Activated CD4-positive, alpha-beta T cell treated with anti-CD3 and anti-CD28 coated beads for 1 hour (primary cell): ENCODE measurements around the gene NALF2.

Source experiments
- DNase-seq: peaks from one replicate; pipeline ENCODE4 v3.0.0-alpha.2; 2020

NALF2 gene

DNA sequence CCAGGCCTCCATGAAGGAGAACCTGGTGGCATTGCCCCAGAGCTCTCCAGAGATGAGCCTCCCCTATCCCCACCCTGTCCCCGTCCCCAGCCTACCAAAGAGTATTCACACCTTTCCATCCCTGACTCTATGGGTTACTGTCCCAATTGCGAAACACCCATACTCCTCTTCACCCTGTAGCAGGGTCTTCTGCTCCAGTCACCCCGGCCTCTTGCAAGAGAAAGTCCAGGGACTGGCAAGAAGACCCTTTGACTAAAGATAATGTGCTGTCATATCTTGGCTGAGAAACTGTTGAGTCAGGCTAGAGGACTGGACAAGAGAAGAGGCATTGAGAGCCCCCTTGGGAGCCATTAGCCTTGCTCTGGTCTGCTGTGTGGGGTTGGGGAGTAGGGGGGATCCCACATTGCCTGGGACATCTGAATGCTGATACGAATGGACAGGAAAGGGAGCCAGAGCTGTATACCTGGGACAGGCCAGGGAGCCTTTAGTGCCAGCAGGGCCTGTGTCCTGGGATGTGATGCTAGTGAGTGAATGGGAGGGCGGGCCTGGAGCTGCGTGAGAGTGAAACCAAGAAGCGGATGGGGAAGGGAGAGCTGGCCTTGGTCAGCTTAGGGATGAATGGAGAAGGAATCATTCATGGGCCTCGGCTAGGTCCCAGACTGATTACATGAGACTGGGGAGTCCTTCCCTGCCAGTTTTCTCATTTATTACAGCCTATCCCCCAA, 27.1 kb downstream of the NALF2 start:
- DNase-seq = no peak

DNA sequence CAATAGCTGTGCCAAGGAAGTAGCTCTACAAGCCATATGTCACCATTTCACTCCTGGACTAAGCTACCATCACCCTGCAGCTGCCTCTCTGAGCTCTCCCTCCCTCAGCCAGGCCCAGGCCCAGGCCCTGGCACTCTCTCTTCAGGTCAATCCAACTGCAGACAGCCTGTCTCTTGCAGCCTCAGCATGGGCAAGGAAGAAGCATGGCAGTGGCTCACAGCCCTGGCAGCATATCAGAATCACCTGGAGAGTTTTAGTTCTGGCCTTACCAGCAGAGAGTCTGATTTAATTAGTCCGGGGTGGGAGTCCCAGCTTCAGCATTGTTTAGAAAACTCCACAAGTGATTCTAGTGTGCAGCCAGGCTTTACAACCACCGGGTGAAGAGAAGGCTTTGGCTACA, 31.5 kb downstream of the NALF2 start:
- DNase-seq = no peak

DNA sequence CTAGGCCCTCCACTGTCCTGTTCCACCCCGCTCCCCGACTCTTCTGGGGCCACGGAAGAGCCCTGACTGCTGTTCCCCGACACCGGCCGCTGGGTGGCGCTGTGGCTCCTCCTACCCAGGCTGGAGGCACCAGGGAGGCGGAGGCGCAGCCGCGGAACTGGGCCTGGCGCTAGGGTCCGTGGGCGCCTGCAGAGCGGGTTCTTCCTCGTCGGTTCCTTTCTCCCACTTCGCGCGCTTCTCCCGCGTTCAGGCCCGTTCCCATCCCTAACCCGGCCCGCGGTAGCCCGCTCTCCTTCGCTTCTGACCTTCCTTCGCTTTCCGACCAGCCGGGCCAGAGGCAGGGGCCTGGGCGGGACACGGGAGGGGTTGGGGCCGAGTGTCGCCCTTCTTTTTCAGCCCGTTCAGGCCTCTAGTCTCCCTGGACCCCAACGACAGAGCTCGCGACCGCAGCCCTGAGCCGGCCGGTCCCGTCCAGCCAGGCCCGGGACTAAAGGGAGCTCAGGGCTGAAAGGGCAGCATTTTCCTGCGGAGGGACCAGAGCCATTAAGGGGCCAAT, 34.3 kb downstream of the NALF2 start:
- peak; percentile 61 for DNase-seq

DNA sequence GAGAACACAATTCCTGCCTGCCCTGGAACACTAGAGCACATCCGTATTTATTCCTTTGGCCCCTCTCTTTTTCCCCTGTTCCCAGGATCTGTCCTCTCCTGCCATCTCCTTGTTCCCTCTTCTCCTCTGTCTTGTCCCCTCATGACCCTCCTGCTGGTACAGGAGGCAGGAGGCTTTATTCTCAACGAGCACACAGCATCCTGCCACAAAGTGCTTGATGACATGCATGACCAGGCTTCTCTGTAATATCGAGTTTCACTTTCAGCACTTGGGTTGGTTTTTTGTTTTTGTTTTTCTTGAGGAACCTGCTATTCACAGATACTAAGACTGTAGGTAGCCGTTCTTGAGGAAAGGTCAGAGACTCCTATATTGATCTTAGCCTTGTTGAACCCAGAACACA, 35.3 kb downstream of the NALF2 start:
- DNase-seq = no peak

DNA sequence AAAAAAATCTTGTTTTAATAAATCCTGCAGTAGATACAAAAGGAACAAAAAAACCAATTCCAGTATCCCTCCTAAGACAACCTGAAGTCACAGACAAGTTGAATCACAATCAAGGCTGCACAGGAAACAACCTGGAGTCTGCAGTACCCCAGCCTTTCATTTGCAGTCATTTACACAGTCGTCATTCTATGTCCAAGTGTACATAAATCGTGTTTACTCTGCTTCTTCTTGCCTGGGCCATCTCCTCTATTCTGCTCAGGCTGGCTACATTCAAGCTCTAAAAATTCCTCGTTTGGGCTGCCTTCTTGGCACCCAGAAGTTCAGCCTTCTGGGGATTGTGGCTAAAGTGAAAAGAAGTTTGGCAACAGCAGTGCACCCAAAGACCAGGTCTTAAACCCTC, 37.8 kb downstream of the NALF2 start:
- no peak for DNase-seq

DNA sequence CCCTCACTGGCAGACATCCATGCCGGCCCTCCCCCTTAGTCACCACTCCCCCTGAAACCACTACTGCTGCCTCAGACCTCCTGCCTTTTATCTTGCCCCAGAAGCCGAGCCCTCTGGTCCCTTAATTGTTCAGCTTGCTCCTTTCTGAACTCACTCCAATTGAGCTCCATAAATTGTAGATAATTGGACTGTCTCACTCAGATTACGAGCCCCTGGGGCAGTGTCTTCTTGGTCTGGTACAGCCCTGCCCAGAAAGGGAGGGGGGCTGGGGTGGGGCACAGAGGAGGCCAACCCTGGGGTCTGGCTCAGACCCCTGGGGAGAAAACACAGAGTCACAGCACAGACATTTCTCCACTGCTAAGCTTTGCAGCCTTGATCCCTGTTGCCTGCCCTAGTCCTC, 39.4 kb downstream of the NALF2 start:
- DNase-seq = no peak

DNA sequence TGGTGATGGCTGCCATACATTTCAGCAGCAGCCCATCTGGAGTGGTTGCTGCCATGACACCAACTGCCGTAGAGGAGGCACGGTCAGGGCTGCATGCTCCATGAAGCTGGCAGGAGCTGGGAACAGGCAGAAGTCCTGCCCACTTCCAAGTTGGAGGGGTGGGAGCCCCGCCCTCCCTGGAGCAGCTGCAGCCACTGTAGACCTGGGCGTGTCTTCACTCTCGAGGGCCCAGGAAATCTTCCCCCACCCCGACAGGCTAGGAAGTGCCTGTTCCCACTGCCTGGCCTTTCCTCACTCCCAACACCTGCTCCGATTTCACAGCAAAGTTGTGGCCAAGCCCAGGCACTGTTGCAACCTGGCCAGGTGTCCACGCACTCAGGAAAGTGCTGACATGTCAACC, 42.3 kb downstream of the NALF2 start:
- DNase-seq = no peak

DNA sequence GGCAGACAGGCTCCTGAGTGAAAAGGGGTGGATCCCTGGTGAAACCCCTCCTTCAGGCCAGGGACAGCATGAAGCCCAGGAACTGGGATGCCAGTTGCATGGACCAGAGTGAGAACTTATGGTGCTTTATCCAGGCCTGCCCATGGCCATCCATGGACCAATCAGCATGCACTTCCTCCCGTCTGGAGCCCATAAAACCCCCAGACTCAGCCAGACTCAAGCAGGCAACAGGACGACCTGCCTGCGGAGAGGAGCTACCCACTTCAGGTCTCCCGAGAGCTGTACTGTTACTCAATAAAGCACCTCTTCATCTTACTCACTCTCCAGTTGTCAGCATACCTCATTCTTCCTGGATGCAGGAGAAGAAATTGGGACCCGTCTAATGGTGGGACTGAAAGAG, 42.9 kb downstream of the NALF2 start:
- DNase-seq = no peak

DNA sequence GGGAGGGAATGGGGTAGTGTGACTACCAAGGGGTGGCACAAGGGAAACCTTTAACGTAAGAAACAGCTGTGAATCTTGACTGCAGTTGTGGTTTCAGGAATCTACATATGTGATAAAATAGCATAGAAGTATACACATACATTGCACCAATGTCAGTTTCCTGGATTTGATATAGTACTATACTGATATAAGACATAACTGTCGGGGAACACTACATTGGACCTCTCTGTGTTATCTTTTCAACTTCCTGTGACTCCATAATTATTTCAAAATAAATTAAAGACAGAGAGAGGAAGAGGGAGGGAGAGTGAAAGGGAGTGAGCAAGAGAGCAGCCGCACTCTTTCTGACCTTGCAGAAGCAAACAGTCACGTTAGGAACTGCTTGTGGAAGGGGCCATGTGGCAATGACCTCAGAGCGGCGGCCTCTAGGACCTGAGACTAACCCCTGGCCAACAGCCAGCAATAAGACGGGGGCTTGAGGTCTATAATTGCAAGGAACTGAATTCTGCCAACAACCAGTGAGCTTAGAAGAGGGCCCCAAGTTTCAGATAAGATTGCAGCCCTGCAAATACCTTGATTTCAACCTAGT, 47.4 kb downstream of the NALF2 start:
- no peak for DNase-seq

DNA sequence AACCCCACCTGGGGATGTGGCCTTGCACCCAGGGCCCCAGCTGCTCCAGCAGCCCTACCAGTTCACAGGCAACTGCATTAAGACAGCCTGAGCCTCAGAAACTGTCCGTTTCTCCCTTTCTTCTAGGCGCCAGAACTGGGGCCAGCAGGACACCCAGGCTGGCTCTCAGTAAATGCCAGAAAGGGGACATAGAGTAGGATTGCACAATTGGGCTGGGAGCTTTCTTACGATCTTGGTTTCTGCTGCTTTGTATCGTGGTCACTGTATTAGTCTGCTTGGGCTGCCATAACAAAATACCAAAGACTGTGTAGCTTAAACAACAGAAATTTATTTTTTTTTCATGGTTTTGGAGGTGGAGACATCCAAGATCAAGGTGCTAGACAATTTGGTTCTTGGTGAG, 48.4 kb downstream of the NALF2 start:
- no peak for DNase-seq
